Endothelial cell of umbilical vein (primary cell): ENCODE measurements around the gene CPHXL. TPM values are rescaled to one million over a fixed set of nuclear protein-coding genes. Genes with fewer than 3 reads are reported as not detected.

Source experiments
- BruUV-seq: library from RNA; stranded (reverse); fragments of 400-500 nt; replicated peaks from 2 replicates; lab custom pipeline; 2021; lab: Mats Ljungman, UMichigan
- CTCF ChIA-PET: fragments of 300-600, 350-600 bp; sonication (Branson Sonifier 250); formaldehyde crosslinking; loops from one replicate; lab custom pipeline; 2021; ENCODE audit warnings: antibody characterized with exemption, inconsistent platforms; lab: Charles Lee
- POLR2A ChIA-PET: fragments of 300-600, 350-600 bp; sonication (Branson Sonifier 250); formaldehyde crosslinking; loops from one replicate; lab custom pipeline; 2021; ENCODE audit warnings: antibody characterized with exemption, inconsistent platforms; lab: Charles Lee
- DNase-seq: peaks from one replicate; pipeline ENCODE4 v3.0.0-alpha.2; 2011; ENCODE audit warnings: low read depth, low spot score
- FAIRE-seq: peaks from 2 replicates; lab custom pipeline; 2011; peaks lifted over from hg19 to GRCh38; lab: Jason Lieb, UNC
- H2AFZ ChIP-seq: 2 replicates; pipeline ENCODE4 v1.6.0; 2012; ENCODE audit warnings: low read depth, low read length, control low read depth, inconsistent platforms
- H3K27ac ChIP-seq: 2 replicates; pipeline ENCODE4 v1.5.1; 2011; ENCODE audit warnings: low read depth, mild to moderate bottlenecking, control low read depth, low read length, moderate library complexity; ENCODE audit not compliant: insufficient read depth
- H3K27me3 ChIP-seq, 2 experiments: 2 replicates each; pipeline versions ENCODE4 v1.6.0 to v1.6.1; 2011; ENCODE audit warnings: low read length in 2 of 2, mixed read lengths in 1 of 2; ENCODE audit not compliant: control insufficient read depth in 2 of 2, insufficient read depth in 2 of 2
- H3K36me3 ChIP-seq, 2 experiments: 2 replicates in 1 of 2; 3 replicates in 1 of 2; pipeline ENCODE4 v1.5.1; 2011; ENCODE audit warnings: low read length in 2 of 2, mild to moderate bottlenecking in 1 of 2, moderate library complexity in 1 of 2; ENCODE audit not compliant: control insufficient read depth in 2 of 2, insufficient read depth in 2 of 2; ENCODE audit errors: extremely low read depth in 1 of 2
- H3K4me1 ChIP-seq: 3 replicates; pipeline ENCODE4 v1.5.1; 2011; ENCODE audit warnings: mild to moderate bottlenecking, low read length; ENCODE audit not compliant: control insufficient read depth, insufficient read depth; ENCODE audit errors: extremely low read depth
- H3K4me2 ChIP-seq: 2 replicates; pipeline ENCODE4 v1.6.1; 2011; ENCODE audit warnings: low read length, control low read depth, mixed read lengths; ENCODE audit not compliant: insufficient read depth
- H3K4me3 ChIP-seq, 3 experiments: fragments of 200-600 bp in 1 of 3; sonication (generic), shearing (Covaris generic) in 1 of 3; replicated peaks in 1 of 3; 2 replicates each; pipeline ENCODE4 v1.5.1; 2011 to 2016; ENCODE audit warnings: control low read depth in 3 of 3, low read length in 3 of 3, mild to moderate bottlenecking in 2 of 3, inconsistent platforms in 1 of 3, low read depth in 1 of 3, moderate library complexity in 1 of 3; ENCODE audit not compliant: insufficient read depth in 1 of 3
- H3K79me2 ChIP-seq: 2 replicates; pipeline ENCODE4 v1.6.0; 2012; ENCODE audit warnings: low read length, inconsistent platforms; ENCODE audit not compliant: control insufficient read depth, insufficient read depth
- H3K9ac ChIP-seq: replicated peaks from 2 replicates; pipeline ENCODE3; 2011; ENCODE audit warnings: low read length, control low read depth; ENCODE audit not compliant: insufficient read depth; ENCODE audit errors: extremely low read depth
- H3K9me1 ChIP-seq: replicated peaks from 3 replicates; pipeline ENCODE4 v1.6.0; 2011; ENCODE audit warnings: mild to moderate bottlenecking, low read length; ENCODE audit not compliant: control insufficient read depth, insufficient read depth; ENCODE audit errors: extremely low read depth
- H3K9me3 ChIP-seq: replicated peaks from 2 replicates; pipeline ENCODE4 v1.5.1; 2012; ENCODE audit warnings: low read length, inconsistent platforms; ENCODE audit not compliant: control insufficient read depth, insufficient read depth
- H4K20me1 ChIP-seq: replicated peaks from 2 replicates; pipeline ENCODE3; 2011; ENCODE audit warnings: mild to moderate bottlenecking, low read length; ENCODE audit not compliant: control insufficient read depth, insufficient read depth; ENCODE audit errors: extremely low read depth
- CTCF ChIP-seq, 2 donors: IDR thresholded peaks; 1 replicate in 1 of 2; 2 replicates in 1 of 2; pipeline ENCODE4 v1.5.1; 2011; ENCODE audit warnings: low read length in 2 of 2, mild to moderate bottlenecking in 2 of 2, moderate library complexity in 2 of 2, control low read depth in 1 of 2, inconsistent platforms in 1 of 2, low read depth in 1 of 2; ENCODE audit not compliant: insufficient read depth in 1 of 2; ENCODE audit errors: extremely low read depth in 1 of 2
- EZH2 ChIP-seq: IDR thresholded peaks from 2 replicates; pipeline ENCODE4 v1.6.1; 2012; ENCODE audit warnings: borderline replicate concordance, low read depth, mild to moderate bottlenecking, moderate library complexity, low read length, inconsistent platforms; ENCODE audit not compliant: severe bottlenecking
- FOS ChIP-seq: IDR thresholded peaks from 2 replicates; pipeline ENCODE4 v1.6.1; 2011; ENCODE audit warnings: mild to moderate bottlenecking, low read length, moderate library complexity, borderline replicate concordance; ENCODE audit not compliant: insufficient read depth
- GATA2 ChIP-seq: IDR thresholded peaks from 2 replicates; pipeline ENCODE4 v1.7.0; 2011; ENCODE audit warnings: low read depth, mild to moderate bottlenecking, moderate library complexity, mixed read lengths, low read length; ENCODE audit not compliant: insufficient read length, insufficient read depth
- JUN ChIP-seq: IDR thresholded peaks from 2 replicates; pipeline ENCODE4 v1.6.1; 2011; ENCODE audit warnings: borderline replicate concordance, low read depth; ENCODE audit not compliant: insufficient read length, insufficient read depth
- MAX ChIP-seq: IDR thresholded peaks from 2 replicates; pipeline ENCODE4 v1.6.1; 2011; ENCODE audit not compliant: insufficient read depth, insufficient read length
- MYC ChIP-seq: IDR thresholded peaks from one replicate; pipeline ENCODE4 v1.6.1; 2011; ENCODE audit warnings: mild to moderate bottlenecking, low read depth, low read length
- POLR2A ChIP-seq: IDR thresholded peaks from 2 replicates; pipeline ENCODE4 v1.6.1; 2012; ENCODE audit warnings: low read depth, mild to moderate bottlenecking, control low read depth, low read length
- POLR2AphosphoS5 ChIP-seq: IDR thresholded peaks from 2 replicates; pipeline ENCODE4 v1.6.1; 2012; ENCODE audit warnings: low read depth, mild to moderate bottlenecking, control low read depth, low read length, moderate library complexity; ENCODE audit not compliant: insufficient read depth
- dilution Hi-C: fragments of 300-500 bp; cut with MboI; formaldehyde crosslinking; loops from one replicate; pipeline ENCODE4 v1.15.0; 2019; ENCODE audit warnings: low sequenced_read_pairs; ENCODE audit not compliant: extremely low pct_ligation_motif_present
- intact Hi-C: fragments of 100-400 bp; cut with micrococcal nuclease; formaldehyde crosslinking; loops from one replicate; pipeline ENCODE4 v1.10.0; 2022
- polyA plus RNA-seq, 4 experiments: library from polyadenylated mRNA; depleted of rRNA in 3 of 4; stranded (reverse) in 3 of 4; unstranded in 1 of 4; fragments of >200 nt; gene quantifications; 2 replicates each; pipeline versions ENCODE4 v1.2.1 to v1.2.3, GENCODE V29; 2011 to 2012; ENCODE audit warnings: missing spikeins in 1 of 4
- total RNA-seq: library from RNA; stranded (reverse); gene quantifications from 2 replicates; pipeline ENCODE4 v1.2.3, GENCODE V29; 2021

Gene CPHXL
- total and polyA plus RNA-seq, 2 donors (not counting 3 experiments of a cell fraction or from before 2014, with no cell fraction given): not detected

- CTCF ChIA-PET: no interaction called here
- BruUV-seq: no TSS peak
- intact Hi-C loops: no loop called here
Observed at GRCh38 chr16:75703306-75703705, 23.0 kb downstream of the CPHXL start.

More at GRCh38 chr16:75703306-75703705, 23.0 kb downstream of the CPHXL start:
- no peaks in the 10 kb centered on the region for H3K9me3 ChIP-seq
- dilution Hi-C loops: no loop called here
- H3K4me3 ChIP-seq: no peak overlapping the region
- H3K79me2 ChIP-seq: no peaks in the 10 kb centered on the region
- no peak overlapping the region for H3K9ac ChIP-seq
- H3K4me2 ChIP-seq: no peak overlapping the region
- POLR2A ChIA-PET: no interaction called here
- H4K20me1 ChIP-seq: no peaks in the 10 kb centered on the region
- H3K9me1 ChIP-seq: no peaks in the 10 kb centered on the region
- no peaks in the 10 kb centered on the region for H3K27me3 ChIP-seq
- DNase-seq: no peak
- H3K27ac ChIP-seq: no peak overlapping the region
- H3K36me3 ChIP-seq: no peaks in the 10 kb centered on the region
- no peak overlapping the region for H2AFZ ChIP-seq
- no peak for TF ChIP-seq MAX
- TF ChIP-seq GATA2: no peak
- TF ChIP-seq CTCF (IDR thresholded peaks at IDR 0.05; ENCODE audit: extremely low read depth in 1 of 2, insufficient read depth in 1 of 2, low read depth in 1 of 2, low read length in 2 of 2): no peak
- no peak for TF ChIP-seq EZH2
- no peak for TF ChIP-seq FOS
- no peak for TF ChIP-seq MYC
- no peak for TF ChIP-seq POLR2A
- no peak for TF ChIP-seq JUN
- TF ChIP-seq POLR2AphosphoS5: no peak
- H3K4me1 ChIP-seq: no peaks in the 10 kb centered on the region
- FAIRE-seq: no peak
